ENCODE measurements around the gene SPECC1.
"Not testable (repeated sequence)": the region's sequence is repeated elsewhere in the genome, so short reads cannot be mapped to it uniquely, and the experiment has no call there.

SPECC1 gene

DNA sequence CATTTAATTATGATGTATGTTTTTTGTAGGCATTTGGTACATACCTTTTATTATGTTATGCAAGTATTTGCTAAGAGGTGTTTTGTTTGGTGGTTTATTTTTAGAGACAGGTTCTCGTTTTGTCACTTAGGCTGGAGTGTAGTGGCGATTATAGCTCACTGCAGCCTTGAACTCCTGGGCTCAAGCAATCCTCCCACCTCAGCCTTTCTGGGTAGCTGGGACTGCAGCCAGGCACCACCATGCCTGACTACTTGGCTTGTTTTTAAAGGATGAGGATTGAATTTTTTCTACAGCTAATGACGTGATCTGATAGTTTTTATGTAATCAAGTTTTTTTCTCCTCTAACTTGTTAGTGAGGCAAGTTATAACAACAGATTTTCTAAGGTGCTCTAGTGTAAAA, 199.6 kb downstream of the SPECC1 start:
- DNase-seq (ENCODE audit: low read depth): no peak

DNA sequence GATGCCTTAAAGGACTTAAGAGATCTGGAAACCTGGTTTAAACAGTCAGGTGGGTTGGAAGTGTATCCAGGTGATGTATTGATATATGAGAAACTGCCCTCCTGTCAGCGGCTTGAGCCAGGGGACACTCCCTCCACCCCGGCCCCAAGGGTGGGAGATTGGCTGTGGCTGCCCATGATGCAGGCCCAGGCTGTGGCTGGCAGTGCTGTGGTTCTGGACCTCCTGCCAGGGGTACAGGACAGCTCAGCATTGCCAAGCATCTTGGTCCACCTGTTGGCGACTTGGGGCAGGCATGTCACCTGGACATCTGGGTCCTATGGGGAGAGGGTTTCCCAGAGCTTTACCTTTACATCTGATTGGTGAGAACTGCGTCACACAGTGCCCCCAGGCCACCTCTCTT, 201.0 kb downstream of the SPECC1 start:
- no peak for DNase-seq (ENCODE audit: low read depth)

DNA sequence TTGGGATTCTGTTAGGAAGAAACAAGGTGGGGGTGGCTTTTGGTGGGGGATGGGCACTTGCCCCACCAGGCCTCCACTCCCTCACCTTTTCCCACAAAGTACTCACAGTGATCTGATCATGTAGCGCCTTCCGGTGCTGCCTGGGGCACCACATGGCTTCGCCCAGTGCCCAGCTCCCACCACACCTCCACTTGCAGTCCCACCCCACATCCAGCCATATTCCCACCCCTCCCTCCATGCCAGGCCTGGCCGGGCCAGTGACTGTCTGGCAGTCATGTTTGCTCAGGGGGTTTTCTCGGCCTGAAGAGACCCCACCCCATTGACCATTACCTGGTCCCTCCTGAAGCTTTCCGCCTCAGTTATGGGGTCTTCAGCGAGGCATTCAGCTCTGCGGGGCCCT, 201.5 kb downstream of the SPECC1 start:
- DNase-seq (ENCODE audit: low read depth): no peak

DNA sequence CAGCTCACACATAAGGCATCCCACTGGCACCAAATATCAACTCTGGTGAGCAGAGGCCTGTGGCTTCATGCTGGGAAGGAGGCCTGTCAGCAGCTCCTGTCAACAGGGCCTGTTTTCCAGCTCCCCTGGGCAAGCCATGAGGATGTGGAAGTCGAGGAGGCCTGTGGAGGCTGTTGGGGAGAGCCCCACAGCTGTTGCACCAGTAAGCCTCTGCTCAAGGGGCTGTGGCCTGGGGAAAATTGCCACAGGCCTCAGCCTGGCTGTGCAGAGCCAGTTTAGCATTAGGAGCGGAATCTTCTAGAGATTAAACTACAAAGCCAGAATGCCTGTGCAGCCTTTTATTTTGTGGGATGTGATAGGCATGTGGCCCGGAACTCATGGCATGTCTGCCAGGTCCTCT, 202.1 kb downstream of the SPECC1 start:
- DNase-seq (ENCODE audit: low read depth): no peak

DNA sequence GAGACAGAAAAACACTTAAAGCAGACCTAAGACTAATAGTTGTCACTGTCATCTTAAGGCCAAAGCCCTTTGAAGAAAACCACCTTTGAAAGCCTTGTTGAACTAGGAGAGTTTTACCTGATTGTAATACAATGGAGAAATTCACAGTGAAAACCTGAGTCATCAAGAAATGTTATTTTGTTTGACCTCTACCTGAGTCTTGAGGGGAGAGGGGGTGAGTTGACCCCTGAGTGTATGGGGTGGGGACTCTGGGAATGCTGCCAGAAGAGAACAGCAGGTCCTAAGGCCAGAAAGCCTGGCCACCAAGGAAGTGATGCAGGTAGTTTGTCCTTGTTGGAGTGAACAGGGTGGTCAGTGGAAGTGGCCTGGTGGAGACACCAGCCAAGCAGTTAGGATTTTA, 204.3 kb downstream of the SPECC1 start:
- DNase-seq (ENCODE audit: low read depth): no peak

DNA sequence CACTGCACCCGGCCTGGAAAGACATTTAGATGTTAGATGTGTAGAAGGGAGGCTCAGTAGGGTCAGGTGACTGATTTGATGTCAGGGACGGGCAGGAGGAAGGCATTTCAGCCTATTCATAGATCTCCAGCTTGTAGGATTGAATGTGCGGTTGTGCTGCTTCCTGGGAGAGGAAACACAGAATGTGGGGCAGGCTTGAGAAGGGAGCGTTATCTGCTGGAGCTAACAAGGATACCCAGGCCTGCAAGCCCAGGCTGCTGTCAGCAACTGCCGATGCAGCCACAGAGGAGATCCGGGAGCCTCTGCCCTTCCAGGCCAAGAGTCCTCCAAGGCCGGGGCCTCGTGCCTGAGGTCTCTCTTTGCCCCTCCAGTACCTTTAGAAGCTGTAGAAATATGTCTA, 205.6 kb downstream of the SPECC1 start:
- DNase-seq (ENCODE audit: low read depth): no peak

DNA sequence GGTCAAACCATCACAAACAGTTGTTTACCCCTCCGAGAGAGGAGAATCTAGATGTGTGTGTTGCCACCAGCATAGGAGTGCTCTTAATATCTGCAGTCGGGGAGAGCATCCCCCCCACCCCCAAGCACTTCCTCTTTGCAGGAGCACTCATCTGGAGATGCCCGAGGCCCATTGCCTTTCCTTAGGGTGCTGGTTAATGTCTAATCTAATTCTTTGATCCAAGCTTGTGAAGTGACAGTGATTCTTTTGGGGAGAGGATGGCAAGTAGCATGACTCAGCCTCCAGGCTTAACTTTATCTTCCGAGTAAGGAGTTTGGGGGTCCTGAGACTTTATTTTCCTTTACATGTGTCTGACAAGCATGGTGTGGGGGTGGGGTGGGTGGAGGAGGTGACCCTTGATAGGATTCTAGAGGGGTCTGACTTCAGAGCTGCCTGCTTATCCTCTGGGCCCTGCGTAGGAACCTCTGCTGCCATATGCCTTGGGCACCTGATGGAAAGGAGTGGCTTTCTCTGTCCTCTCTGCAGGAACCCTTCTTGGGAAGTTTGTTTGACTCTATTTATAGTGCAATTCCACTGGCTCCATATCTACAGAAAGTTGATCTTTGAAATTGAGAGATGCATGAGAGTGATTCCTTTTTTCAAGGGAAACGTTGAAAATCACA, 207.1 kb downstream of the SPECC1 start:
- no peak for DNase-seq (ENCODE audit: low read depth)

DNA sequence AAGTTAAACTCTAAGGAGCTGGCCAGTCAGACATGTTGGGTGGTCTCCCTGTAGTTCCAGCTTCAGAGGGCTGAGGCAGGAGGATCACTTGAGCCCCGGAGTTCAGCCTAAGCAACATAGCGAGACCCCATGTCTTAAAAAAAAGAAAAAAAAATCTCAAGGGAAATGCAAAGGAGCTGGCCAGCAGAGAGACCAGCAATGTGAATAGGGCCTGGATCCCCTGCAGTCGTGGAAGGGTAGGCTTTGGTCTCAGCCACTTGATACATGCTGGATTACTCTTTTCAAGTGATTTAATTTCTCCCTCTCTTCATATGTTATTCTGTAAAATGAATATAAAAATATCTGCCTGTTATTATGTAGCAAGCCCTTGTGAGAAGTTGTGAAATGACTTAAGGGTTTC, 207.7 kb downstream of the SPECC1 start:
- no peak for DNase-seq (ENCODE audit: low read depth)

DNA sequence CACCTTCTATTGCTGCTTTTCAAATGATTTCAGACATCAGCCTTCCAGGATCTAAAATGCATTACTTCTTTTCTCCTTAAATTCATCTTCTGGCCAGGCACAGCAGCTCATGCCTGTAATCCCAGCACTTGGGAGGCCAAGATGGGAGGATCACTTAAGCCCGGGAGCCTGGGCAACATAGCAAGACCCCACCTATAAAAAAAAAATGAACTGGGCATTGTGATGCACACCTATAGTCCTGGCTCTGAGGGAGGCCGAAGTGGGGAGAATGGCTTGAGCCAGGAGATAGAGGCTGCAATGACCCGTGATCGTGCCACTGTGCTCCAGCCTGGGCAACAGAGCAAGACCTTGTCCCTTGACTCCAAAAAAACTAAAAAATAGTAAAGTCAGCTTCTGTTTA, 208.5 kb downstream of the SPECC1 start:
- DNase-seq (ENCODE audit: low read depth): no peak

DNA sequence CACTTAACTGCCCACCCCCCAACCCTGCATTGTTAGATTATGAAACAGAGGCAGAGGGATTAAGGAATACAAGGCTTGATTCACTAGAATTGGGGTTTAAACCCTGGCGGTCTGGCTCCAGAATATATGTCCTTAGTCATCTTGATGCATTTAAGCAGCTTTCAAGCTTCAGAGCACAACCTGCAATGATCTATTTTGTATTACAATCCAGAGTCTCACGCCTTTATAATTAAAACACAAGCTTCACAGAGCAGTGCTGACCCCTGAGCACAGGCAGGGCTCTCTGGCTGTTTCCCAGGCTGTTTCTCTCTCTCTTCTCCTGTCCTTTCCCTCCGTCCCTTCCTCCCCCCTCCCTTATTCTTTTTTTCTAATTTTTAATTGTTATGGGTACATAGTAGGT, 209.1 kb downstream of the SPECC1 start:
- no peak for DNase-seq (ENCODE audit: low read depth)

DNA sequence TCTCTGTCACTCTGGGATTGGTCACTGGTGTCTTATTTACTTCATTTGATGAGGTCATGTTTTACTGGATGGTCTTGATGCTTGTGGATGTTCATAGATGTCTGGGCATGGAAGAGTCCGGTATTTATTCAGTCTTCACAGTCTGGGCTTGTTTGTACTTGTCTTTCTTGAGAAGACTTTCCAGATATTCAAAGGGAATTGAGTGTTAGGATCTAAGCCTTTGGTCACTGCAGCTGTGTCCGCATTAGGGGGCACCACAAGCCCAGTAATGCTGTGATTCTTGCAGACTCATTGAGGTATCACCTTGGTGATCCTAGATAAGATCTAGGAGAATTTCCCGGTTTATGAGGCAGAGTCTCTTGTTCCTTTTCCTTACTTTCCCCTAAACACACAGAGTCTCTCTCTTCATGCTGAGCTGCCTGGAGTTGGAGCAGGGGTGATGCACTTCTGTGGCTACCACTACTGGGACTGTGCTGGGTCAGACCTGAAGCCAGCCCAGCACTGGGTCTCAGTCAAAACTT, 214.7 kb downstream of the SPECC1 start:
- DNase-seq (ENCODE audit: low read depth): no peak

DNA sequence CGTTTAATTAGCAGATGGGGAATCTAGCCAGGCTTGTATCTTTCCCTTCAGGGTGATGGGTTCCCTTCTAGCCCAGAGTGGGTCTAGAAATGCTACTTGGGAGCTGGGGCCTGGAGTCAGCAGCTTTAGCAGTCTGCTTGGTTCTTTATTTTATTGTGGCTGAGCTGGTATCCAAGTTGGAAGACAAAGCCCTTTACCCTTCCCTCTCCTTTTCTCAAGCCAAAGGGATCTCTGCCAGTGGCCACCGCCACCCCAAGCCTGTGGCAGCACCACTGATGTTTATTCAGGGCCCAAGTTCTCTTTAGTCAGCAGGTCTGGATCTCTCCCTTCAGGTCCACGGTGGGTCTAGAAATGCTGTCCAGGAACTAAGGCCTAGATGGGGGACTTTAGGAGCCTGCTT, 215.2 kb downstream of the SPECC1 start:
- no peak for DNase-seq (ENCODE audit: low read depth)

DNA sequence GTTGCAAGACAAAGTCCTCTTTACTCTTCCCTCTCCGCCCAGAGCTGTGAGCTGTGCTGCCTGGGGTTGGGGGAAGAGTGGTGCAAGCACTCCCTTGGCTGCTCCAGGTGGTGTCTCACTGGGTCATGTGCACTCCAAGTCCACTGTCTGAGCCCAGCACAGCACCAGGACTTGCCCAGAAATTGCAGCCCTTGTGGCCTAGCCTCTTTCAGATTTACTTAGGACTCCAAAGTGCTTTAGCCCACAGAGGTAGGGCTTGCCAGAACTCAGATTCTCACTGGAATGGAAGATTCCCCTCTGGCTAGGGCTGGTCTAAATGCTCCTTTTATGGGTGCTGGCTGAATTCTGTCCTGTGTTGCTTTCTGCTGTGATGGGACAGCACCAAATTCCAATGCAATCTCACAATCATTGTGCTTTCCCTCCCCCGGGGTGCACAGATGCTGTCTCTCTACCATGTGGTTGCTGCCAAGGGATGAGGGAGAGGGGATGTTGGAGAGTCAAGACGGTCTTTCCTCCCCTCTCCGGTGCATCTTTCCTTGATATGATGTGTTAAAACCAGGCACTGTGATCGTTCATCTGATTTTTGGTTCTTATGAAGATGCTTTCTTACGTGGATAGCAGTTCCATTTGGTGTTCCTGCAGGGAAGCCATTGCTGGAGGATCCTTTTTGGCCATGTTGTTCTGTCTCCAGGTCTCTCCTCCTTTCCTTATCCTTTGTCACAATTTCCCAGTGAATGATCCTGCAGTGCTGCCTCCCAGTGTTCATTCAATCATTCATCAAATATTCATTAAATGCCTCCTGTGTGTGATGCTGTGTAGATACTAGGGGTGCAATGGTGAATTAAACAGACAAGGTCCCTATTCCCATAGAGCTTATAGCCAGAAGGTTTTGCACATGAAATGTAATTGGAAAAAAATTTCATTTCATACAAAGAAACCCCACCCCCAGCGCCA, 216.3 kb downstream of the SPECC1 start:
- DNase-seq (ENCODE audit: low read depth): no peak

DNA sequence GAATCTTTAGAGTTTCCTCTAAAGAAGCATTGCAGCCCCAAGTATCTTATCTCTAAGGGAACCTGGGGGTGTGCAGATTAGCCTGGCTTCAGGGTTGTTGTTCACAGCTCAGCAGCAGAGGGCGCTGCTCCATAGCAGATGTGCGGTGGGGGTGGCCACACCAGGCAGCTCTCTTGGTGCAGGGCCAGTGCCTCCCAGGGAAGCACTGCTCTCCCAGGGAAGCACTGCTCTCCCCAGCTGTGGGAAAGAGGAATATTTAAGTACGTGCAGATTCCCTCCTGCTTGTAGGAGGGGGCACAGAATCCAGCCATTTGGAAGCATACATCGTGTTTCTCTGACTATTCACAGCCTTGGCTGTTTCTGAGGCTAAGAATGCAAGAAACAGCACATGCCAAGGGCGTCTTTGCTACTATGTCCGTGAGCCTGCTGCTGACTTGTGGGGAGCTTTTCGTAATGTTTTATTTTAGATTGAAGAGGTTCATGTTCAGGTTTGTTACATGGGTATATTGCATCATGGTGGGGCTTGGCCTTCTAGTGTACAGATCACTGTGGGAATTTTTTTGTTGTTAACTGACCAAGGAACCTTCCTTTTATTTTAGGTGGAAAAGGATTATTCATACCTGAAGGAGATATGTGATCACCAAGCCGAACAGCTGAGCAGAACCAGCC, 217.8 kb downstream of the SPECC1 start:
- peak; percentile 64 for DNase-seq (ENCODE audit: low read depth)

DNA sequence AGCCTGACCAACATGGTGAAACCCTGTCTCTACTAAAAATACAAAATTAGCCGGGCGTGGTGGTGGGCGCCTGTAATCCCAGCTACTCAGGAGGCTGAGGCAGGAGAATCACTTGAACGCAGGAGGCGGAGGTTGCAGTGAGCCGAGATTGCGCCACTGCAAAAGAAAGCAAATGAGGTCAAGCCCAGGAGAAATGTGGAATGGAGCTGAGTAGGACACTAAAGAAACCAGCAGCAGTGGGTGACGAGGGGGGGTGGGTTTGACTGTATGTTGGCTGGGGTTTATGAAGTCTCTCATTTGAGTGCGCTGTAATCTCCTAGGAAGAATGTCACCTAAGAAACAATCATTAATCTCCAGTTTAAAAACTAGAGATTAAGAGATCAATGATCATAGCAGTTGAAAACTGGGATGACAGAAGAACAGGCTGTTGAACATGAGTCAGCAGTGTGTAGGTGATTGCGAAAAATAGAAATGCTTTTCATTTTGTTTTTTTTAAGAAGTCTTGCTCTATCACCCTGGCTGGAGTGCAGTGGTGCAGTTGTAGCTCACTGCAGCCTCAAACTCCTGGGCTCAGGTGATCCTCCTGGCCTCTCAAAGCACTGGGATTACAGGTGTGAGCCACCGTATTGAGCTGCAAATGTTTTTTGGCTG, 218.7 kb downstream of the SPECC1 start:
- not testable (repeated sequence) for DNase-seq (ENCODE audit: low read depth)

DNA sequence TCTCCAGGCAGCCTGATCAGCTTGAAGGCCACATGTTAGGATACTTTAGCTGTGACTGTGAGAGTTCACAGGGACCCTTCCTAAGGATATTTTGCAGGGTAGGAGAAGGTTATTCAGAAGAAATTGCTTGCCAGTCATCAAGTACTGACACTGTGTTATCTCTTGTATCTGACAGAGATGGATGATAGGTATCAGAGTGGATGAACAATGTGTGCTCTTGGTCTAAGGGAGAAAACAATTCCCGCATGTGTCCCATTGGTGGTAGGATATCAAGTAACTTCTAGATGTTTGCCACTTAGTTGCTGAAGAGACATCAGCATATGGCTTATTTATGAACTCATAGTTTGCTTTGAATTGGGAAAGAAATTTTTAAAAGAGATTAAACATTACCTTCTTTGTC, 219.3 kb downstream of the SPECC1 start:
- DNase-seq (ENCODE audit: low read depth): no peak

DNA sequence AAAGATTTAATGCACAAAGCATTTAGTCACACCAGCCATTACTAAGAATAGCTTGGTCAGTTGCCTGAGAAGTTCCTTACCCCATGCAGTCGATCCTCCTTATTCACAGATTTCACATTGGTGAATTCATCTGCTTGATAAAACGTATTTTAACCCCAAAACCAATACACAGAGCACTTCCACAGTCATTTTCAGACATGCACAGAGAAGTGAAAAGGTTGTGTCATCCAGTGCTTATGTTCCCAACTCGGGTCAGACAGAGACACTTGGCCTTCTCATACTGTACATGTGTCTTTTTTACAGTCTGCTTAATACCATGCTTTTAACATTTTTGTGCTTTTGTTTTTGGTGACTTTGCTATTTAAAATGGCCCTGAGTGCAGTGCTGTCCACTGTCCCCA, 219.7 kb downstream of the SPECC1 start:
- DNase-seq (ENCODE audit: low read depth): no peak

DNA sequence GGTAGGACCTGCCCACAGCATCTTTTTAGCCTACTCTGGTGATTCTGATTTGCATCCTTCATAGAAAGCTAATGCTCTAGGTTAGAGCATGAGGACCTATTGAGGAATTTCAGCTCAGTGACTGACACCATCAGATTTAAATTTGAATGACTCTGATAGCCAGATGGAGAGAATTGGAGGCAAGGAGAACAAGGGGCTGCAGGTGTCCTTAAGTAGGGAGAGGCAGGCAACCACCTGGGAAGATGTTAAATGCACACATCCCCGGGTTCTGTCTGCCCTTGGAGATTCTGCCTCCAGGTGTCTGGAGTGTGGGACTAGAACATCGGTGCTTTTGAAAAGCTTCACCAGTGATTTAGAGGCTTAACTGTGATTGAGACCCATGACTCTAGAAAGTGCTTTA, 221.8 kb downstream of the SPECC1 start:
- no peak for DNase-seq (ENCODE audit: low read depth)

DNA sequence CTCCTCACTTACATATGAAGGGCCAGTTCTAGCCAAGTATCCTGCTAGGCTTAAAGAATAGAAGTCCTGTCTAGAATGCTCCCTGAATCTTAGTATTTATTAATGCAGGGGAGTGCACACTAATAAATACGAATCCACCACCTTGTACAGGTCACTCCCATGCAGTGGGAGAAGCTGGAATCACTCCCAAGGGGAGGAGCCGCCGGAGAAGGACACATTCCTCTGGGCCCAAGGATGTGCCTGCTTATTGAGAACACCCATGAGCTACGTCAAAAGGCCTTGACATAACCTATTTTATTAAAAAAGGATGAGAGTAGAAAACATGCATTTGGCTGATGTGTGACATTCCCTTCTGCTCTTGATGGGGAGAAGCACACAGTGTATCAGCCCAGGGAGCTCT, 223.5 kb downstream of the SPECC1 start:
- DNase-seq (ENCODE audit: low read depth): no peak

DNA sequence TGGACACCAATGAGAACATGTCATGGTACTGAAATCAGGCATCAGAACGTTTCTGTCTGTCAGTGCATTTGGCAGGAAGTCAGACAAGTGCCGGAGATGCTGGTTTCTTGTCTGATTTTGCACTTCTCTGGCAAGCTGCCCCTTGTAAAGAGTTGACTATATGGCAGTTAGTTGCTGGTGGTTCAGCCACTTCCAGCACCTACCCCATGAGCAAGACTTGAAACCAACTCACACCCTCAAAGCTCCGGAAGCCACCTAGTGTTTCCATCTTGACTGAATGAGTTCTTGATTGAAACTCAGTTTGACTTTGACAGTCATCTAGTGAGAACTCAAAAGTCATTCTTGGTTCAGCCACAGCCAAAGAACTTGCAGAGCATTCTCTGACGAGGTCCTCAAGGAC, 225.1 kb downstream of the SPECC1 start:
- DNase-seq (ENCODE audit: low read depth): peak; percentile 16

DNA sequence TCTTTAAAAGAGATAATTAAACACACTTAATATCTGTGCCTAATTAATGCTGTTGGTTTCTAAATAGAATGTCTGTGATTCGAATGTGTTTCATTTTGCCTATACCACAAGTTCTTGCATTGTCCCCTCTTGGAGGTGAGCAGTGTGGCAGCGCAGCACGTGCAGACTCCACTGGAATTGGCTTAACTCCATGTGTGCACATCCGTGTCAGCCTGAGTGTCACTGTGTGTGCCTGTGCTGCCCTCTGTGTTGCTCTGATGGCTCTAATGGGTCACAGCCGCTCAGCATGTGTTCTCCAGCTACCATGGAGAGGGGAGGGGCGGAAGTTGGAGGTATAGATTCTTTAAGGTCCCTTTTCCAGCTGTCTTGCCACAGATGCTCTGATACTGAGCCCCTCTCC, 226.6 kb downstream of the SPECC1 start:
- DNase-seq (ENCODE audit: low read depth): no peak

DNA sequence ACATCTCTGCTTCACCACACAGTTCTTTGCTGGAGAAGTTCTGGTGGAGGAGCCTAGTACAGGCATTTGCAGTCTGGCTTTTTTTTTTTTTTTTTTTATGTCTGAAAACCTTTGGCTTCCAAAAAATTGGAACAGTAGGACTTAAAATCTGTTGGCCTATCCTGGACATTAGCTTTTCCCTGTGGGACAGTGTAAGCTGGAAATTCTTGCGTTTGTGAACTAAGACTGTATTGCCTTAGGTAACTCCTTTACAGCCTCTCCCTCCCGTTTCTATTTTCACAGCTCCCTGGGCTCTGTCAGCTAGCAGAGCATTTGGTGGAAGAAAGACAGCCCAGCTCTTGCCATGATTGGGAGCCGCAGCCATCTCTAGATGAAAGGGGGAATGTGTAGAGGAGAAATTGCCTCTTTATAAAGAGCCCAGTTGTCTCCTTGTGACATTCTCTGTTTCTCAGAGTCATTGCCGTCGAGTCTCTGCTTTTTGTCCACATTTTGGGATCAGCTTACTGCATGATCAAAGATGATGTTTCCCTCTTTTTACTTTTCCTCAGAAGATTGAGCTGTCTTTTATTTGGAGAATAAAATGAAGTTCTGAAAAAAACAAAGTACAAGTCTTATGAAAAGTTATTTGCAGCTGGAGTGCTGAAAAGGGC, 227.5 kb downstream of the SPECC1 start:
- DNase-seq (ENCODE audit: low read depth): no peak

All from stimulated activated CD4-positive, alpha-beta T cell treated with anti-CD3 and anti-CD28 coated beads, Interleukin-2, amount 100 ng/mL, for 4 hours (primary cell).